Ishikawa (cell line): ENCODE results near the gene DGCR8.

Experiments
- CEBPB ChIP-seq: IDR thresholded peaks from 2 replicates; pipeline ENCODE4 v1.6.1; 2012
- EGR1 ChIP-seq: IDR thresholded peaks from 2 replicates; pipeline ENCODE4 v1.6.1; 2012
- EP300 ChIP-seq: IDR thresholded peaks from 2 replicates; pipeline ENCODE4 v1.6.1; 2012; ENCODE audit warnings: borderline replicate concordance
- RAD21 ChIP-seq: IDR thresholded peaks from 2 replicates; pipeline ENCODE4 v1.6.1; 2012; ENCODE audit warnings: low read depth
- TAF1 ChIP-seq: IDR thresholded peaks from 2 replicates; pipeline ENCODE4 v1.6.1; 2012; ENCODE audit warnings: low read depth, mild to moderate bottlenecking
- TEAD4 ChIP-seq: IDR thresholded peaks from 2 replicates; pipeline ENCODE4 v1.6.1; 2012
- YY1 ChIP-seq: IDR thresholded peaks from 2 replicates; pipeline ENCODE4 v1.6.1; 2012; ENCODE audit warnings: low read depth
- TF ChIP-seq, protein P1 (sequence below): IDR thresholded peaks from 2 replicates; pipeline ENCODE4 v1.6.1; 2012; ENCODE audit warnings: low read depth, mild to moderate bottlenecking

DNA sequence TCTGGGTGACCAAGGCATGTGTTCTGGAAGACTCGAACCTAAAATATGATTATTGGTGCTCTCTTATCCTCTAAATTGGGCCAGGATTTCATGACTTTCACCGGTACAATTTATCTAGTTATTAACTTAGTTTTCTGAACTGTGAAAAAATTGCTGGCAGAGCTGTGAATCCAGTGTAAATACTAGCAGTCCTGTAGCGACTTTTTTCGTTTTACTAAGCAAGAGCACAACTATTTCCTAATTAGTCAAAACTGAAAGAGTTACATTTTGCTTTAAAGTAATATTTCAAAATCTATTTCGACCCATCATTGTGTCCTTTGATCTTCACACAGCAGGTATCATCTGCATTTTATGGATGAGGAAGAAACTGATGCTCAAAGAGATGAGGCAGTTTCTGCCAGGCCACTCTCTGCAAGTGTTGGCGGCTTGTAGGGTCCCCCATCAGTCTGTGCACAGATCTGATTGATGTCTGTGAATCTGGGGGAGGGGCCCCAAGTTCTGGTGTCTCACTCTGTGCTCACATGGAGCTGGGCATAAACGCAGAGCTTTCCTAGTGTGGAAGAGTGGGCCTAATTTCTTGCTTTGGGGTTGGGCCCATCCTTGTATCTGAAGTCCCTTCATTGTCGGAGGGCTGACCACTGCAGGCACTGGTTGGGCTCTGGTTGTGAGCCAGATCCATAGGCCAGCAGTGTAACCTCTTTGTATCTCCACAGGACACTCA is 38.4 kb downstream of the DGCR8 start:
- no peak for TF ChIP-seq CEBPB
- TF ChIP-seq EP300 = no peak
- no peak for TF ChIP-seq TAF1
- TF ChIP-seq, protein P1, sequence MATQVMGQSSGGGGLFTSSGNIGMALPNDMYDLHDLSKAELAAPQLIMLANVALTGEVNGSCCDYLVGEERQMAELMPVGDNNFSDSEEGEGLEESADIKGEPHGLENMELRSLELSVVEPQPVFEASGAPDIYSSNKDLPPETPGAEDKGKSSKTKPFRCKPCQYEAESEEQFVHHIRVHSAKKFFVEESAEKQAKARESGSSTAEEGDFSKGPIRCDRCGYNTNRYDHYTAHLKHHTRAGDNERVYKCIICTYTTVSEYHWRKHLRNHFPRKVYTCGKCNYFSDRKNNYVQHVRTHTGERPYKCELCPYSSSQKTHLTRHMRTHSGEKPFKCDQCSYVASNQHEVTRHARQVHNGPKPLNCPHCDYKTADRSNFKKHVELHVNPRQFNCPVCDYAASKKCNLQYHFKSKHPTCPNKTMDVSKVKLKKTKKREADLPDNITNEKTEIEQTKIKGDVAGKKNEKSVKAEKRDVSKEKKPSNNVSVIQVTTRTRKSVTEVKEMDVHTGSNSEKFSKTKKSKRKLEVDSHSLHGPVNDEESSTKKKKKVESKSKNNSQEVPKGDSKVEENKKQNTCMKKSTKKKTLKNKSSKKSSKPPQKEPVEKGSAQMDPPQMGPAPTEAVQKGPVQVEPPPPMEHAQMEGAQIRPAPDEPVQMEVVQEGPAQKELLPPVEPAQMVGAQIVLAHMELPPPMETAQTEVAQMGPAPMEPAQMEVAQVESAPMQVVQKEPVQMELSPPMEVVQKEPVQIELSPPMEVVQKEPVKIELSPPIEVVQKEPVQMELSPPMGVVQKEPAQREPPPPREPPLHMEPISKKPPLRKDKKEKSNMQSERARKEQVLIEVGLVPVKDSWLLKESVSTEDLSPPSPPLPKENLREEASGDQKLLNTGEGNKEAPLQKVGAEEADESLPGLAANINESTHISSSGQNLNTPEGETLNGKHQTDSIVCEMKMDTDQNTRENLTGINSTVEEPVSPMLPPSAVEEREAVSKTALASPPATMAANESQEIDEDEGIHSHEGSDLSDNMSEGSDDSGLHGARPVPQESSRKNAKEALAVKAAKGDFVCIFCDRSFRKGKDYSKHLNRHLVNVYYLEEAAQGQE = no peak
- no peak for TF ChIP-seq YY1
- TF ChIP-seq RAD21 = no peak
- TF ChIP-seq TEAD4 = no peak
- no peak for TF ChIP-seq EGR1
